K562 (cell line): ENCODE results near the gene PRDM16.

Experiments used
- KDM2B ChIP-seq: fragments of 250-450 bp; sonication (Bioruptor Pico); IDR thresholded peaks from 2 replicates; pipeline ENCODE4 v1.8.0; 2021; ENCODE audit warnings: mild to moderate bottlenecking, moderate library complexity
- TEAD2 ChIP-seq: fragments of 450-650 bp; IDR thresholded peaks from 2 replicates; pipeline ENCODE4 v1.6.1; 2016; ENCODE audit warnings: missing genetic modification characterization, control low read depth, missing compliant biosample characterization

- TF ChIP-seq KDM2B (CRISPR knock-in tag) (no peak), TEAD2 (no peak)
Measured at GRCh38 chr1:3383679-3384078, 314.7 kb downstream of the PRDM16 start.
